ENCODE data around the gene ITGA2. TPM values are rescaled to one million over a fixed set of nuclear protein-coding genes. Genes with fewer than 3 reads are reported as not detected.
A peak's percentile ranks its signal among the peaks of the same experiment; 100 is the strongest.
"Not testable (repeated sequence)": the region's sequence is repeated elsewhere in the genome, so short reads cannot be mapped to it uniquely, and the experiment has no call there.

ITGA2 gene
- total RNA-seq, 3 donors from 2014 or later, result 8.0 to 20.3 (median 17.6) TPM

- Histone ChIP-seq H3K36me3 (ENCODE audit: low read depth) (no peaks in the 10 kb centered on the region), H3K4me3 (peak overlapping the region; percentile 31), H3K4me1 (ENCODE audit: low read depth) (peaks cover 8% of the 10 kb centered on the region), H3K9me3 (no peaks in the 10 kb centered on the region)
- no peak for TF ChIP-seq CTCF (IDR thresholded peaks at IDR 0.05)
- ATAC-seq, result peak; percentile 18
- intact Hi-C loops (cut with DNase I, micrococcal nuclease), result no loop called here
- peak in 2 of 3 donors; percentile 35 to 46 for DNase-seq
Measured at GRCh38 chr5:53110156-53110555, 121.0 kb downstream of the ITGA2 start.

GRCh38 chr5:53111139-53111538, 122.0 kb downstream of the ITGA2 start:
- H3K4me3 ChIP-seq, result no peak overlapping the region
- no peaks in the 10 kb centered on the region for H3K36me3 ChIP-seq (ENCODE audit: low read depth)
- no peak for DNase-seq
- peaks cover 8% of the 10 kb centered on the region for H3K4me1 ChIP-seq (ENCODE audit: low read depth)
- no peak for ATAC-seq
- intact Hi-C loops (cut with DNase I, micrococcal nuclease), result no loop called here
- TF ChIP-seq CTCF (IDR thresholded peaks at IDR 0.05), result no peak
- H3K9me3 ChIP-seq, result no peaks in the 10 kb centered on the region

GRCh38 chr5:53112307-53112706, 123.2 kb downstream of the ITGA2 start:
- H3K4me3 ChIP-seq; H3K36me3 ChIP-seq (ENCODE audit: low read depth); H3K4me1 ChIP-seq (ENCODE audit: low read depth); DNase-seq; ATAC-seq; intact Hi-C loops (cut with DNase I, micrococcal nuclease); H3K9me3 ChIP-seq: not testable (repeated sequence)

GRCh38 chr5:53112909-53113308, 123.8 kb downstream of the ITGA2 start:
- DNase-seq (no peak), ATAC-seq (no peak)
- no peak overlapping the region for H3K4me3 ChIP-seq
- peaks cover 6% of the 10 kb centered on the region for H3K4me1 ChIP-seq (ENCODE audit: low read depth)
- no peaks in the 10 kb centered on the region for H3K36me3 ChIP-seq (ENCODE audit: low read depth)
- no peaks in the 10 kb centered on the region for H3K9me3 ChIP-seq
- no peak for TF ChIP-seq CTCF (IDR thresholded peaks at IDR 0.05)
- intact Hi-C loops (cut with DNase I, micrococcal nuclease), result no loop called here

GRCh38 chr5:53113947-53114346, 124.8 kb downstream of the ITGA2 start:
- Histone ChIP-seq H3K4me1 (ENCODE audit: low read depth) (peaks cover 3% of the 10 kb centered on the region), H3K4me3 (no peak overlapping the region), H3K36me3 (ENCODE audit: low read depth) (no peaks in the 10 kb centered on the region), H3K9me3 (no peaks in the 10 kb centered on the region)
- intact Hi-C loops (cut with DNase I, micrococcal nuclease), result no loop called here
- no peak for DNase-seq
- no peak for TF ChIP-seq CTCF (IDR thresholded peaks at IDR 0.05)
- no peak for ATAC-seq

GRCh38 chr5:53114988-53115387, 125.8 kb downstream of the ITGA2 start:
- TF ChIP-seq CTCF (IDR thresholded peaks at IDR 0.05), result no peak
- Histone ChIP-seq H3K4me1 (ENCODE audit: low read depth) (peaks cover 3% of the 10 kb centered on the region), H3K9me3 (no peaks in the 10 kb centered on the region), H3K4me3 (no peak overlapping the region), H3K36me3 (ENCODE audit: low read depth) (no peaks in the 10 kb centered on the region)
- ATAC-seq, result no peak
- DNase-seq, result no peak
- intact Hi-C loops (cut with DNase I, micrococcal nuclease), result no loop called here
